OCI-LY1 (cell line): ENCODE data around the gene KCNC4.

ENCODE experiments used
- H2AFZ ChIP-seq: fragments of 200-600 bp; sonication (generic), shearing (Covaris generic); 2 replicates; pipeline ENCODE4 v1.6.0; 2014; ENCODE audit warnings: antibody characterized with exemption, mild to moderate bottlenecking, low read length
- H3F3A ChIP-seq: fragments of 200-600 bp; sonication (generic), shearing (Covaris generic); 2 replicates; pipeline ENCODE4 v1.6.0; 2014; ENCODE audit warnings: mild to moderate bottlenecking, antibody characterized with exemption, low read length, moderate library complexity; ENCODE audit not compliant: insufficient read depth
- H3K27ac ChIP-seq: fragments of 200-600 bp; sonication (generic); 2 replicates; pipeline ENCODE4 v1.5.1; 2014; ENCODE audit warnings: low read length, mixed run types, mild to moderate bottlenecking, low read depth; ENCODE audit not compliant: poor library complexity, severe bottlenecking
- H3K27me3 ChIP-seq: fragments of 200-600 bp; sonication (generic); 2 replicates; pipeline ENCODE4 v1.6.0; 2014; ENCODE audit warnings: antibody characterized with exemption, mild to moderate bottlenecking, low read length, moderate library complexity; ENCODE audit not compliant: insufficient read depth
- H3K36me3 ChIP-seq: fragments of 200-600 bp; sonication (generic); 2 replicates; pipeline ENCODE4 v1.6.1; 2014; ENCODE audit warnings: mild to moderate bottlenecking, antibody characterized with exemption, low read length, moderate library complexity, mixed read lengths; ENCODE audit not compliant: insufficient read depth
- H3K4me1 ChIP-seq: fragments of 200-600 bp; sonication (generic); 2 replicates; pipeline ENCODE4 v1.5.1; 2014; ENCODE audit warnings: mild to moderate bottlenecking, low read length, moderate library complexity; ENCODE audit not compliant: insufficient read depth, severe bottlenecking
- H3K4me2 ChIP-seq: fragments of 200-600 bp; sonication (generic), shearing (Covaris generic); 2 replicates; pipeline ENCODE4 v1.6.1; 2014; ENCODE audit warnings: low read length
- H3K4me3 ChIP-seq: fragments of 200-600 bp; sonication (generic); 2 replicates; pipeline ENCODE4 v1.5.1; 2014; ENCODE audit warnings: low read length, low read depth, mild to moderate bottlenecking, mixed read lengths; ENCODE audit not compliant: poor library complexity, severe bottlenecking
- H3K79me2 ChIP-seq: fragments of 200-600 bp; shearing (Covaris generic); 2 replicates; pipeline ENCODE4 v1.6.1; 2016; ENCODE audit warnings: mixed run types, low read length, mixed read lengths; ENCODE audit not compliant: insufficient read depth
- H3K9ac ChIP-seq: fragments of 200-600 bp; sonication (generic), shearing (Covaris generic); 2 replicates; pipeline ENCODE4 v1.6.1; 2014; ENCODE audit warnings: mild to moderate bottlenecking, low read length, mixed read lengths
- H3K9me2 ChIP-seq: fragments of 200-600 bp; sonication (generic), shearing (Covaris generic); 2 replicates; pipeline ENCODE4 v1.6.1; 2014; ENCODE audit warnings: low read depth, mild to moderate bottlenecking, low read length, mixed read lengths
- H3K9me3 ChIP-seq: fragments of 200-600 bp; shearing (Covaris generic); 2 replicates; pipeline ENCODE4 v1.6.1; 2014; ENCODE audit warnings: low read length, mixed read lengths
- H4K20me1 ChIP-seq: fragments of 200-600 bp; sonication (generic), shearing (Covaris generic); 2 replicates; pipeline ENCODE4 v1.6.0; 2016; ENCODE audit warnings: mild to moderate bottlenecking, low read length; ENCODE audit not compliant: insufficient read depth
- EZH2 ChIP-seq: fragments of 200-600 bp; sonication (generic), shearing (Covaris generic); IDR thresholded peaks from 2 replicates; pipeline ENCODE4 v1.8.0; 2017; ENCODE audit warnings: borderline replicate concordance, mixed run types, mild to moderate bottlenecking, antibody characterized with exemption, low read length, moderate library complexity, mixed read lengths
- TF ChIP-seq, protein P1 (sequence below): fragments of 200-600 bp; sonication (generic), shearing (Covaris generic); IDR thresholded peaks from 2 replicates; pipeline ENCODE4 v1.5.1; 2017; ENCODE audit warnings: mild to moderate bottlenecking, antibody characterized with exemption, low read length, moderate library complexity, mixed read lengths

Gene KCNC4

DNA sequence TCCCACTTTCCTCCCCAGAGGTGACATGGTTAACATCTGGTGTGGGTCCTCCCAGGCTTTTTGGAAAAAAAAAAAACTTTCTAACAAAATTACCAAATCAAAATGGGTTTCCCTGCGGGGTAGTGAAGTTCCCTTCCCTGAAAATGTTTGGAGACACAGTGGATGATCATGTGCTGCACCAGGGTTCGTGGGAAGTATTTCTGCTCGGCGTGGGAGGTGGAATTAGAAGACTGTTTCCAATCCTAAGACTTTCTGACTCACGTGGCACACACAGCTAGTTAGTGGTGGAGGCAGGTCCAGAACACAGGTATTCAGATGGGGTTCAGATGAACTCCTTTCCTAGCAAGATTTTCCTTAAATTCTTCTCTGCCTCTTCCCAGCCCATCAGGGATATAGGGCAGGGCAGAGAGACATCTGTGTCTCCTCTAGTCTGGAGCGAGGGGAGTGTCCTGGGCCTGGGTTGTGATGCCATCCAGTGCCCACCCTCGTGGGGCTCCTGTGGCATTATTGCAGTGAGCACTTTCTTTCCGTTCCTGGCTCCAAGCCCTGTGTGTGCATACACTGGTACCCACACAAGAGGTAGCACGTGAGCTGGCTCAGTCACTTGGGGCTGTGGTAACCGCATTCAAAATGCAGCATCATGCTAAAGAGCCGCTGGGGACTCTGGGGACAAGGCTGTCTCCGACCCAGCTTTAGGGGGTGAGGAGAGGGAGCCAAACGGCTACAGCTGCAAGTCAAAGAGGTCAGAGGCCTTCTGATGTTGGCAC lies 27.5 kb downstream of the KCNC4 start:
- Histone ChIP-seq H3K9me3 (no peaks in the 10 kb centered on the region), H3K4me1 (no peaks in the 10 kb centered on the region), H3K27ac (no peak overlapping the region), H3K27me3 (peaks cover 4% of the 10 kb centered on the region; the same call in 1 of the 2 replicates), H3K79me2 (no peaks in the 10 kb centered on the region), H3K36me3 (no peaks in the 10 kb centered on the region), H3K4me3 (no peak overlapping the region), H3K9ac (no peak overlapping the region), H2AFZ (no peak overlapping the region), H4K20me1 (no peaks in the 10 kb centered on the region), H3K9me2 (no peaks in the 10 kb centered on the region), H3F3A (no peaks in the 10 kb centered on the region), H3K4me2 (no peak overlapping the region)
- TF ChIP-seq, protein P1, sequence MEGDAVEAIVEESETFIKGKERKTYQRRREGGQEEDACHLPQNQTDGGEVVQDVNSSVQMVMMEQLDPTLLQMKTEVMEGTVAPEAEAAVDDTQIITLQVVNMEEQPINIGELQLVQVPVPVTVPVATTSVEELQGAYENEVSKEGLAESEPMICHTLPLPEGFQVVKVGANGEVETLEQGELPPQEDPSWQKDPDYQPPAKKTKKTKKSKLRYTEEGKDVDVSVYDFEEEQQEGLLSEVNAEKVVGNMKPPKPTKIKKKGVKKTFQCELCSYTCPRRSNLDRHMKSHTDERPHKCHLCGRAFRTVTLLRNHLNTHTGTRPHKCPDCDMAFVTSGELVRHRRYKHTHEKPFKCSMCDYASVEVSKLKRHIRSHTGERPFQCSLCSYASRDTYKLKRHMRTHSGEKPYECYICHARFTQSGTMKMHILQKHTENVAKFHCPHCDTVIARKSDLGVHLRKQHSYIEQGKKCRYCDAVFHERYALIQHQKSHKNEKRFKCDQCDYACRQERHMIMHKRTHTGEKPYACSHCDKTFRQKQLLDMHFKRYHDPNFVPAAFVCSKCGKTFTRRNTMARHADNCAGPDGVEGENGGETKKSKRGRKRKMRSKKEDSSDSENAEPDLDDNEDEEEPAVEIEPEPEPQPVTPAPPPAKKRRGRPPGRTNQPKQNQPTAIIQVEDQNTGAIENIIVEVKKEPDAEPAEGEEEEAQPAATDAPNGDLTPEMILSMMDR: no peak
- TF ChIP-seq EZH2: no peak

DNA sequence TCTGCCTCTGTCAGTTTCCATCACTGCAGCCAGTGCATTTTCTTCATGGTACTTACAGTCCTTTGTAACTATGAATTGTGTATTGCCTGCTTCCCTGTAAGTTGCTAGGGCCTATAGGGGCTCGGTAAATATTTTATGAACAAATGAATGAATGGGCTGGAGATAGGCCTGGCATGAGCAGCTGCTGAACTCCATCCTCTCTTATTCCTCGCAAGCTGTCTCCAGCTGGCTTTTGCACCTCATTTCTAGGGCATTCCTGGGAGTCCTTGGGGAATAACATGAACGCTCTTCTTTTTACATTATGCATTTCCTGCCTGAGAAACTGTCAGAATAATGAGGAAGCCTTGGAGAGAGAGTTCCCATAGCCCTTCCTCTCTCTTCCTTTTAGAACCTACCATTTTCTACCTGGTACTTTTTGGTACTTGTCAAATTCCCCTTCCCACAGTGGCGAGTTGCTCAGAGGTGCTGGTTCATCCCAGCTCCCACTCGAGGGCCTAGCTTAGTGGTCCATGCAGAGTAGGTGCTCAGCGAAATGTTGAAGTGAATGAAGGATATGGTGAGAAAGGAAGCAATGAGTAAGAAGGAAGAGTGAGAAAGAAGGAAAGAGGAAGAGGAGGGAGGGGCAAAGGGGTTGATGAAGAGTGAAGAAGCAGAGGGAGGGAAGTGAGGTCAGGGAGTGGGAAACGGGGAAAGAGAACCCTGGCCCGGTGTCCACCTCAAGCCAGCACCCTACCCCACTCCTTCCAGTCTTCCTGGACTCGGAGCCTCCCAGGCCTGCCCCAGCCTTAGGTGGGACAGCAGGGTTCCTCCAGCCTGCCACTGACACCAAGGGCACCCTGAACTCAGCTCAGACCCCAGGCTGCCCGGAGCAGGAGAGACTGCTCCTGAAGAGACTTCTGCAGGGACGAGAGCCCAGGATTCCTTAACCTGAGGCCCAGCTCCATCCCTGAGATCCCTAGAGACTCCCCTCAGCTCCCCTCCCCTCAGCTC lies 29.6 kb downstream of the KCNC4 start:
- H3K4me1 ChIP-seq: peaks cover 13% of the 10 kb centered on the region
- H3K36me3 ChIP-seq: no peaks in the 10 kb centered on the region
- H2AFZ ChIP-seq: no peak overlapping the region
- no peaks in the 10 kb centered on the region for H3F3A ChIP-seq
- H3K4me2 ChIP-seq: no peak overlapping the region
- H3K27ac ChIP-seq: no peak overlapping the region
- TF ChIP-seq, protein P1: no peak
- no peak for TF ChIP-seq EZH2
- H3K9me2 ChIP-seq: no peaks in the 10 kb centered on the region
- no peaks in the 10 kb centered on the region for H4K20me1 ChIP-seq
- no peaks in the 10 kb centered on the region for H3K9me3 ChIP-seq
- no peaks in the 10 kb centered on the region for H3K79me2 ChIP-seq
- H3K9ac ChIP-seq: no peak overlapping the region
- H3K27me3 ChIP-seq: peaks cover 4% of the 10 kb centered on the region; the same call in 1 of the 2 replicates
- H3K4me3 ChIP-seq: no peak overlapping the region

DNA sequence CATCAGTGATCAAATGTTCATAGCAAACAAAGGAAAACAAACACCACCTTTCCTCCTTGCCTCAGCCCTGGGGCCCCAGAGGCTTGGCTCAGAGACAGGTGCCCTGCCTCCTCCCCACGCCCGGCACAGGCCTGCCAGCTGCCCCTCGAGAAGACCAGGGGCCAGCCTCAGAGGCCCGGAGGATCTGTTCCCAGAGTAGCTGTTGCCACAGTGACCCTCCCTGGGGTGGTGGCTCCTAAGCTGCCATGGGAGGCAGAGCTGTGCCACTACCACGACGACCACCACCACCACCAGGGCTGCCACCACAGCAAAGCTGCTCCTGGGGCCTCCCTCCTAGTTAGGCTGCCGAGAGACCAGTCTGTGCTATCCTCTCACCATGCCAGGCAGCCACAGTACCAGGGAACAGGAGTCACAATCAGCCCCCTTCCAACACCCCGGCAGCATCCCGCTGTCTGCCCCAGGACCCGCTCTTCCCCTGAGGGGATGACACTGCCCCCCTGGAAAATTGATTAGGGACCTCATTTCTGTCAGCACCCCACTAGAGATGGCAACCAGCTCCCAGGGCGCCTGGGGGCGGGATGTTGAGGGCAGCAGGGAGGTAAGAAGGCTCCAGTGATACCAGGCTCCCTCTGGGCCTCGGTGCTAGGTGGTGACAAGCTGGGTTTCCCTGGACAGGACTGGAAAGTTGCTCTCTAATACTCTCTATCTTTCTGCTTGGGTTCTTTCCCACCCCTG lies 30.5 kb downstream of the KCNC4 start:
- no peak overlapping the region for H2AFZ ChIP-seq
- H3K9ac ChIP-seq: no peak overlapping the region
- no peaks in the 10 kb centered on the region for H3K36me3 ChIP-seq
- H3F3A ChIP-seq: no peaks in the 10 kb centered on the region
- peaks cover 4% of the 10 kb centered on the region; the same call in 1 of the 2 replicates for H3K27me3 ChIP-seq
- no peaks in the 10 kb centered on the region for H3K9me3 ChIP-seq
- no peak overlapping the region for H3K4me2 ChIP-seq
- no peak overlapping the region for H3K27ac ChIP-seq
- H3K4me3 ChIP-seq: no peak overlapping the region
- peaks cover 13% of the 10 kb centered on the region for H3K4me1 ChIP-seq
- H3K79me2 ChIP-seq: no peaks in the 10 kb centered on the region
- TF ChIP-seq EZH2: no peak
- TF ChIP-seq, protein P1: no peak
- H3K9me2 ChIP-seq: no peaks in the 10 kb centered on the region
- no peaks in the 10 kb centered on the region for H4K20me1 ChIP-seq
